Activated CD8-positive, alpha-beta memory T cell treated with anti-CD3 and anti-CD28 coated beads, Interleukin-2, amount 10 ng/mL, durations not matched to agents 7 days and 5 days (primary cell): ENCODE results near the gene COL26A1. TPM values are rescaled to one million over a fixed set of nuclear protein-coding genes. Genes with fewer than 3 reads are reported as not detected.
A peak's percentile ranks its signal among the peaks of the same experiment; 100 is the strongest.
"Not testable (repeated sequence)": the region's sequence is repeated elsewhere in the genome, so short reads cannot be mapped to it uniquely, and the experiment has no call there.

ENCODE experiments used
- ATAC-seq: fragments of 150-1000 bp; cut with Tn5 transposase; one replicate; pipeline ENCODE4 v1.10.0; 2021; ENCODE audit warnings: moderate library complexity
- CTCF ChIA-PET: fragments of 350-600 bp; sonication (Branson Sonifier 250); formaldehyde crosslinking; loops from one replicate; lab custom pipeline; 2021; ENCODE audit warnings: antibody characterized with exemption; lab: Charles Lee
- DNase-seq: peaks from one replicate; pipeline ENCODE4 v3.0.0-alpha.2; 2020
- H3K27ac Mint-ChIP-seq: one replicate; pipeline ENCODE4 v1.8.0; 2021; ENCODE audit warnings: mild to moderate bottlenecking, mixed read lengths
- H3K27me3 Mint-ChIP-seq: one replicate; pipeline ENCODE4 v1.8.0; 2021; ENCODE audit warnings: mixed read lengths
- H3K36me3 Mint-ChIP-seq: one replicate; pipeline ENCODE4 v1.8.0; 2021; ENCODE audit warnings: mild to moderate bottlenecking, mixed read lengths
- H3K4me1 Mint-ChIP-seq: one replicate; pipeline ENCODE4 v1.8.0; 2021; ENCODE audit warnings: mixed read lengths
- H3K4me3 Mint-ChIP-seq: one replicate; pipeline ENCODE4 v1.8.0; 2021; ENCODE audit warnings: mild to moderate bottlenecking, moderate library complexity, mixed read lengths
- H3K9me3 Mint-ChIP-seq: one replicate; pipeline ENCODE4 v1.8.0; 2022; ENCODE audit warnings: low read depth, mixed read lengths
- total RNA-seq, 2 experiments: library from RNA; stranded (reverse); gene quantifications; one replicate each; pipeline ENCODE4 v1.2.3, GENCODE V29; 2021

Gene COL26A1
- total RNA-seq, 2 experiments from 2014 or later = not detected

GRCh38 chr7:101349300-101349699, 13.4 kb upstream of the COL26A1 start:
- H3K27me3 Mint-ChIP-seq, H3K36me3 Mint-ChIP-seq, DNase-seq, CTCF ChIA-PET, H3K27ac Mint-ChIP-seq, H3K4me3 Mint-ChIP-seq, H3K9me3 Mint-ChIP-seq, ATAC-seq: not testable (repeated sequence)
- peaks cover 16% of the 10 kb centered on the region for H3K4me1 Mint-ChIP-seq

DNA sequence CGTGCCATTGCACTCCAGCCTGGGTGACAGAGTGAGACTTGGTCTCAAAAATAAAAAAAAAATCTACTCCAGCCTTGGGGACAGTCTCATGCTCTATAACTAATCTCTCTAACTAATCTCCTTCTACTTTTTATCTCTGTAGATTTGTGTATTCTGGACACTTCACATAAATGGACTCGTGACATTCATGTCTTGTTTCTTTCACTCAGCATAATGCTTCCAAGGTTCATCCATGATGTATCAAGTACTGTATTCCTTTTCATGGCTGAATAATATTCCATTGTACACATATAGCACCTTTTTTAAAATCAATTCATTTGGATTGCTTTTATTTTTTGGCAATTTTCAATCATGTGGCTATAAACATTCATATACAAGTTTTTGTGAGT, 9.8 kb upstream of the COL26A1 start:
- H3K27me3 Mint-ChIP-seq = peaks cover 10% of the 10 kb centered on the region
- no peak overlapping the region for H3K27ac Mint-ChIP-seq
- H3K36me3 Mint-ChIP-seq = no peaks in the 10 kb centered on the region
- no peak overlapping the region for H3K4me3 Mint-ChIP-seq
- CTCF ChIA-PET = interaction anchor here (1.7 kb wide), 1 partner anchor 59 kb away, joined by 4 read pairs; no protein-coding TSS in a partner anchor
- DNase-seq (no peak), ATAC-seq (no peak)
- H3K9me3 Mint-ChIP-seq = no peaks in the 10 kb centered on the region
- H3K4me1 Mint-ChIP-seq = peaks cover 16% of the 10 kb centered on the region

DNA sequence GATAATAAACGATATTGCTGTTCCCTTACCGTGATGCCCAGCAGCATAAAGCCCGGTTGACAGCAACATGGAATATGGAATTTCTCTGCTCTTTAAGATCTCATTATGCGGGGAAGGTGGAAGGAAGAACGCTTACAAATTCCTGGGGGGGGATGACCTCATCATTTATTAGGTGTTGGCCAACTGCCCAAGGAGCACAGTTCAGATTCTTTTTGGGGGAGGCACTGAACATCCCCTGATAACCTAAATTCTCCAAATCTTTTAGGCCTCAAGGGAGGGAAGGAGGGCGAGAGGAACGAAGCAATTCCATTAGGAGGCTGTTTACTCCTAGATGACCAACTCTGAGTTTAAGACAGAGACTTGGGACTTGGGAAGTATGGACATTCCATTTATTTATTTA, 5.2 kb upstream of the COL26A1 start:
- CTCF ChIA-PET = interaction anchor here (0.6 to 1.1 kb wide), 2 partner anchors 38 to 83 kb away, joined by 3 read pairs; no protein-coding TSS in a partner anchor
- DNase-seq (no peak), ATAC-seq (no peak)
- Mint-ChIP-seq H3K36me3 (no peaks in the 10 kb centered on the region), H3K9me3 (no peaks in the 10 kb centered on the region), H3K27ac (no peak overlapping the region), H3K27me3 (peaks cover 18% of the 10 kb centered on the region), H3K4me3 (no peak overlapping the region), H3K4me1 (peaks cover 6% of the 10 kb centered on the region)

GRCh38 chr7:101363196-101363733, 590 bp downstream of the COL26A1 start:
- ATAC-seq (no peak), DNase-seq (no peak)
- H3K27me3 Mint-ChIP-seq = peaks cover 42% of the 10 kb centered on the region
- no peaks in the 10 kb centered on the region for H3K36me3 Mint-ChIP-seq
- H3K4me1 Mint-ChIP-seq = peaks cover 6% of the 10 kb centered on the region
- no peak overlapping the region for H3K27ac Mint-ChIP-seq
- CTCF ChIA-PET = interaction anchor here (0.9 to 4.2 kb wide), 7 partner anchors 9 to 76 kb away, joined by 3 to 32 read pairs (median 7); no protein-coding TSS in a partner anchor
- H3K9me3 Mint-ChIP-seq = no peaks in the 10 kb centered on the region
- H3K4me3 Mint-ChIP-seq = no peak overlapping the region

DNA sequence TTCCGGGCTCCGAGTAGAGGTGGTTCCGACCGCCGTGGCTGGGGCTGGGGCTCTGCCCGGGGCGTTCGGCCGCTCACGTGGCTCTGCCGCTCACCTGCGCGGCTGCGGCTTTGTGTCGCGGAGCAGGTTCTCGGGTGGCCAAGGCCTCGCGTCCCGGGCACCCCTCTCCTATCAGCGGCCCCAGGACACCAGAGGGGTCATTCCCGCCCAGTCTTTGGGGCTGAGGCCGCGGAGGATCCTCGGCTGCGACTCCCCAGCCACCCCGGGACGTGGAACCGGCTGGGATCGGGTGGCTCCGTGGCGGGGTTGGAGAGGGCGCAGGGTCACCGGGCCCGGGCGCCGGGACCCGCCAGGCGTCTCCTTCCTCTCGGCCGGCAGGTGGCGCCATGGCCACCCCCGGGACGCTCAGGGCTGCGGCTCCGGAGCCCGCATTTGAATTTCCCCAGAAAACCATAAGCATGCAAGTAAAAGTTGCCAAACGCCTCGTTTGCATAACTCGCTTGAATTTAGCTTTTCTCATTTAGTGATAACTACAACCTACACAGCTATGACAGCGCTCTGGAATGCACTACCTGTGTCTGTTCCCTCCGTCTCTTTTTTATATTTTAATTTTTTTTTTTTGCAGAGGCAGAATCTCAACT, 1.2 kb downstream of the COL26A1 start:
- H3K9me3 Mint-ChIP-seq = no peaks in the 10 kb centered on the region
- H3K4me1 Mint-ChIP-seq = peaks cover 6% of the 10 kb centered on the region
- no peaks in the 10 kb centered on the region for H3K36me3 Mint-ChIP-seq
- no peak overlapping the region for H3K27ac Mint-ChIP-seq
- peaks cover 45% of the 10 kb centered on the region for H3K27me3 Mint-ChIP-seq
- CTCF ChIA-PET = interaction anchor here (0.8 to 4.2 kb wide), 19 partner anchors 9 to 153 kb away, joined by 3 to 32 read pairs (median 5); no protein-coding TSS in a partner anchor
- ATAC-seq = peak; percentile 94
- H3K4me3 Mint-ChIP-seq = no peak overlapping the region
- peak; percentile 69 for DNase-seq

GRCh38 chr7:101365956-101366355, 3.3 kb downstream of the COL26A1 start:
- DNase-seq (no peak), ATAC-seq (no peak)
- Mint-ChIP-seq H3K4me3 (no peak overlapping the region), H3K4me1 (peaks cover 10% of the 10 kb centered on the region), H3K27me3 (peaks cover 53% of the 10 kb centered on the region), H3K36me3 (no peaks in the 10 kb centered on the region), H3K27ac (no peak overlapping the region), H3K9me3 (no peaks in the 10 kb centered on the region)
- CTCF ChIA-PET = interaction anchor here (1.3 kb wide), 1 partner anchor 45 kb away, joined by 5 read pairs; no protein-coding TSS in a partner anchor

- no peaks in the 10 kb centered on the region for H3K9me3 Mint-ChIP-seq
- H3K36me3 Mint-ChIP-seq = no peaks in the 10 kb centered on the region
- ATAC-seq (no peak), DNase-seq (no peak)
- H3K4me1 Mint-ChIP-seq = peaks cover 10% of the 10 kb centered on the region
- peaks cover 51% of the 10 kb centered on the region for H3K27me3 Mint-ChIP-seq
- no peak overlapping the region for H3K4me3 Mint-ChIP-seq
- CTCF ChIA-PET = interaction anchor here (2.8 kb wide), 1 partner anchor 43 kb away, joined by 13 read pairs; no protein-coding TSS in a partner anchor
- H3K27ac Mint-ChIP-seq = no peak overlapping the region
Measured at GRCh38 chr7:101367676-101368075, 5.0 kb downstream of the COL26A1 start.

DNA sequence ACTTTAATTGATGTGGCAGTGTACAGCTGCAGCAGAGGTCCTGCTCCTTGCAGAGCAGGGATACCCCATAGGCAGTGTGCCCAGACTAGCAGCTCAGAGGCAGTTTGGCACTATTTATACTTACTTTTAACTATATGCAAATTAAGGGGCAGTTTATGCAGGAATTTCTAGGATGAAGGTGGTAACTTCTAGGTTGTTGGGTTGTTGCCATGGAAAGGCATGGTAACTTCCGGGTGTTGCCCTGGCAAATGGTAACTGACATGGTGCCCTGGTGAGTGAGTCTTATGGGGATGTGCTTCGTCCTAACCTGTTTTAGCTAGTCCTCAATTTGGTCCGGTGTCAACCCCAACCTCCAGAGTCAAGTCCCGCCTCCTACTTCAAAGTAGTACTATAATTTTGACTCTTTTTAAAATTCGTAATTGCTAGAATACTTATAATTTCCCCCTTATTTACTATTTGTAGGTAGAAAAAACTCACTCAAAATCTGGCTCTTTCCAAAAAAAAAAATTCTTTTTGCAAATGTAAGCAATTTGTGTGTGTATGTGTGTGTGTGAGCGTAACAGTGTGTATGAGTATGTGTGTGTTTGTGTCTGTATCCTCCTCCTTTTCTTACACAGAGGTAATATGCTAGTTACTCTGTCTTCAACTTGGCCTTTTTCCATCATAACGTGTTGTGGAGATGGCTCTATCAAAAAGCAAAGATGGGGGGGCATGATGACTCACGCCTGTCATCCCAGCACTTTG, 5.9 kb downstream of the COL26A1 start:
- Mint-ChIP-seq H3K36me3 (no peaks in the 10 kb centered on the region), H3K4me1 (peaks cover 10% of the 10 kb centered on the region), H3K4me3 (no peak overlapping the region), H3K27me3 (peaks cover 59% of the 10 kb centered on the region), H3K27ac (no peak overlapping the region), H3K9me3 (no peaks in the 10 kb centered on the region)
- DNase-seq = no peak
- CTCF ChIA-PET = interaction anchor here (2.8 kb wide), 1 partner anchor 43 kb away, joined by 13 read pairs; no protein-coding TSS in a partner anchor
- no peak for ATAC-seq

GRCh38 chr7:101370836-101371235, 8.2 kb downstream of the COL26A1 start:
- H3K9me3 Mint-ChIP-seq = no peaks in the 10 kb centered on the region
- peaks cover 8% of the 10 kb centered on the region for H3K4me1 Mint-ChIP-seq
- H3K27ac Mint-ChIP-seq = no peak overlapping the region
- no peaks in the 10 kb centered on the region for H3K36me3 Mint-ChIP-seq
- CTCF ChIA-PET = interaction anchor here (1.4 kb wide), 1 partner anchor 16 kb away, joined by 5 read pairs; no protein-coding TSS in a partner anchor
- DNase-seq (no peak), ATAC-seq (no peak)
- H3K27me3 Mint-ChIP-seq = peaks cover 43% of the 10 kb centered on the region
- no peak overlapping the region for H3K4me3 Mint-ChIP-seq

- H3K9me3 Mint-ChIP-seq = no peaks in the 10 kb centered on the region
- H3K4me1 Mint-ChIP-seq = peaks cover 4% of the 10 kb centered on the region
- peaks cover 26% of the 10 kb centered on the region for H3K27me3 Mint-ChIP-seq
- no peak overlapping the region for H3K4me3 Mint-ChIP-seq
- ATAC-seq = no peak
- no peak for DNase-seq
- CTCF ChIA-PET = interaction anchor here (0.7 to 2.8 kb wide), 2 partner anchors 9 to 83 kb away, joined by 3 to 10 read pairs; no protein-coding TSS in a partner anchor
- no peak overlapping the region for H3K27ac Mint-ChIP-seq
- H3K36me3 Mint-ChIP-seq = no peaks in the 10 kb centered on the region
Measured at GRCh38 chr7:101373812-101374614, 11.3 kb downstream of the COL26A1 start.

DNA sequence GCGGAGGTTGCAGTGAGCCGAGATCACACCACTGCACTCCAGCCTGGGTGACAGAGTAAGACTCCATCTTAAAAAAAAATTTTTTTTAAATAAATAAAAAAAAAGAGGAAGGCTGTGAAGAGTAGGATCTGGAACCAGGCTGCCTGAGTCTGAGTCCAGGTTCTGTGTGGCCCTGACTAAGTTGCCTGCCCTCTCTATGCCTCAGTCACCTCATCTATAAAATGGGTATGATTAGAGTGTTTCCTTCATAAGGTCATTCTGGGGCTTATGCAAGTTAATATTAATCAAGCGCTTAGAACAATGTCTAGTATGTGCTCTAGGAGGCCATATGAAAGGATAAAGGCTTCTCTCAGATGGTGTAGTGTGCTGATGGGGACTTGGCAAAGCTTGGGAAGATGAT, 12.3 kb downstream of the COL26A1 start:
- CTCF ChIA-PET = interaction anchor here (2.8 kb wide), 1 partner anchor 10 kb away, joined by 10 read pairs; no protein-coding TSS in a partner anchor
- DNase-seq = no peak

GRCh38 chr7:101376601-101377000, 13.9 kb downstream of the COL26A1 start:
- H3K27ac Mint-ChIP-seq = no peak overlapping the region
- H3K4me1 Mint-ChIP-seq = no peaks in the 10 kb centered on the region
- H3K27me3 Mint-ChIP-seq = peaks cover 25% of the 10 kb centered on the region
- CTCF ChIA-PET = no interaction called here
- DNase-seq = no peak
- H3K36me3 Mint-ChIP-seq = no peaks in the 10 kb centered on the region
- ATAC-seq = no peak
- no peaks in the 10 kb centered on the region for H3K9me3 Mint-ChIP-seq
- no peak overlapping the region for H3K4me3 Mint-ChIP-seq

More for the DNA sequence above, 12.3 kb downstream of the COL26A1 start:
- H3K27me3 Mint-ChIP-seq = peaks cover 28% of the 10 kb centered on the region
- H3K4me3 Mint-ChIP-seq = no peak overlapping the region
- no peaks in the 10 kb centered on the region for H3K9me3 Mint-ChIP-seq
- no peak for ATAC-seq
- H3K4me1 Mint-ChIP-seq = peaks cover 4% of the 10 kb centered on the region
- no peaks in the 10 kb centered on the region for H3K36me3 Mint-ChIP-seq
- H3K27ac Mint-ChIP-seq = no peak overlapping the region
